Measurements from ENCODE around the gene MTMR12. TPM values are rescaled to one million over a fixed set of nuclear protein-coding genes. Genes with fewer than 3 reads are reported as not detected.
A peak's percentile ranks its signal among the peaks of the same experiment; 100 is the strongest.

The MTMR12 gene
- total and polyA plus RNA-seq, 5 donors from 2014 or later: 12.9 to 27.7 (median 20.5) TPM

- no peaks in the 10 kb centered on the region for H3K9me3 Mint-ChIP-seq
- H3K27me3 Mint-ChIP-seq: no peaks in the 10 kb centered on the region
- H3K36me3 ChIP-seq (ENCODE audit: control insufficient read depth, insufficient read depth, low read length): peaks cover 69% of the 10 kb centered on the region
- H3K9me3 ChIP-seq (ENCODE audit: control insufficient read depth in 2 of 2, low read length in 2 of 2): no peaks in the 10 kb centered on the region
- no peaks in the 10 kb centered on the region for H3K27me3 ChIP-seq (ENCODE audit: control insufficient read depth, insufficient read depth, low read length)
- DNase-seq: no peak
- peaks cover 0 to 8% (median 5%) of the 10 kb centered on the region in 4 donors for H3K4me1 Mint-ChIP-seq
- H3K27ac ChIP-seq (ENCODE audit: insufficient read depth, low read length, poor library complexity, severe bottlenecking): no peak overlapping the region
- H3K36me3 Mint-ChIP-seq: peaks cover 61% of the 10 kb centered on the region
- no peak for ATAC-seq (ENCODE audit: low read depth in 2 of 2)
- no peak overlapping the region for H3K27ac Mint-ChIP-seq
- no peak overlapping the region for H3K4me3 Mint-ChIP-seq
- H3K4me1 ChIP-seq (ENCODE audit: control insufficient read depth, insufficient read depth, low read length, poor library complexity, severe bottlenecking): peaks cover under 1% of the 10 kb centered on the region
- no peak overlapping the region for H3K4me3 ChIP-seq (ENCODE audit: low read depth, low read length)
Measured at GRCh38 chr5:32270946-32271345, 41.8 kb downstream of the MTMR12 start.

DNA sequence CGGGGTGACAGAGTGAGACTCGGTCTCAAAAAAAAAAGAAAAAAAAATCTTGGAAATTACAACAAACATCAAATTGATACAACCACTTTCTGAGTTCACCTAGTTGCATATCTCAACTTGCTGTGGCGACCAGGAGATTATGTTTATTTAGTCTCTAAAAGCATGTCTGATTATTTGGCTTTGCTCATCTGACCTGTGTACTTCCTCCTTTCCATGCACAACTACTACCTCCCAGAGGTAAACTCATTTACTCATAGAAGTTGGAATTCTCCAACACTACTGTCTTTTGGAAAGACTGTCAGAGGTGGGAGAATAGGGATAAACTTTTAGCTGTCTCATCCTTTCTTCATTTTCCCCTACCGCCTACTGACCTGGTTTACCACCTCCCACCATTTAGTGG, 42.6 kb downstream of the MTMR12 start:
- Histone ChIP-seq H3K27ac (ENCODE audit: insufficient read depth, low read length, poor library complexity, severe bottlenecking) (no peak overlapping the region), H3K4me3 (ENCODE audit: low read depth, low read length) (no peak overlapping the region), H3K4me1 (ENCODE audit: control insufficient read depth, insufficient read depth, low read length, poor library complexity, severe bottlenecking) (no peaks in the 10 kb centered on the region), H3K27me3 (ENCODE audit: control insufficient read depth, insufficient read depth, low read length) (no peaks in the 10 kb centered on the region), H3K9me3 (ENCODE audit: control insufficient read depth in 2 of 2, low read length in 2 of 2) (no peaks in the 10 kb centered on the region), H3K36me3 (ENCODE audit: control insufficient read depth, insufficient read depth, low read length) (peaks cover 77% of the 10 kb centered on the region)
- no peak for ATAC-seq (ENCODE audit: low read depth in 2 of 2)
- Mint-ChIP-seq H3K27ac (no peak overlapping the region), H3K9me3 (no peaks in the 10 kb centered on the region), H3K4me3 (peak overlapping the region in 1 of 4 donors; percentile 45), H3K27me3 (no peaks in the 10 kb centered on the region), H3K36me3 (peaks cover 64% of the 10 kb centered on the region), H3K4me1 (peaks cover 0 to 3% (median 1%) of the 10 kb centered on the region in 4 donors)
- DNase-seq: no peak

DNA sequence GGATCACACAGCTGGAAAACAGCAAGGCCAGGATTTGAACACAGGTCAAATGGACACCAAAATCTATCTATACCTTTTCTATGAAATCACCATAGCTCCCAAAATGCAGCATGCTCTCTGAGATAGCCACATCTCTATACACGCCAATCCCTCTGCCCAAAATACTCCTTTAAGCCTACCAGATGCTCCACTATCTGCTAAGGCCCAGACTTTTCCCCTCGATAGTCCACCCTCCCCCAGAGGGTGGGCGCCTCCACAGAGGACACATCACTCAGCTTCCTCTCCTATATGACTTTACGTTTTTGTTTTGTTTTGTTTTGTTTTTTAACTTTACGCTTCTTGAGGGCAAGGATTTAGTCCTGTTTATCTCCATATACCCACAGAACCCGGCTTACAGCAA, 46.8 kb downstream of the MTMR12 start:
- Histone ChIP-seq H3K36me3 (ENCODE audit: control insufficient read depth, insufficient read depth, low read length) (peaks cover 77% of the 10 kb centered on the region), H3K27ac (ENCODE audit: insufficient read depth, low read length, poor library complexity, severe bottlenecking) (no peak overlapping the region), H3K4me1 (ENCODE audit: control insufficient read depth, insufficient read depth, low read length, poor library complexity, severe bottlenecking) (no peaks in the 10 kb centered on the region), H3K27me3 (ENCODE audit: control insufficient read depth, insufficient read depth, low read length) (no peaks in the 10 kb centered on the region), H3K4me3 (ENCODE audit: low read depth, low read length) (no peak overlapping the region), H3K9me3 (ENCODE audit: control insufficient read depth in 2 of 2, low read length in 2 of 2) (no peaks in the 10 kb centered on the region)
- Mint-ChIP-seq H3K4me1 (peaks cover 0 to 7% (median 2%) of the 10 kb centered on the region in 4 donors), H3K36me3 (peaks cover 71% of the 10 kb centered on the region), H3K9me3 (peaks cover 0 to 3% (median 0%) of the 10 kb centered on the region in 7 donors), H3K4me3 (no peak overlapping the region), H3K27me3 (no peaks in the 10 kb centered on the region), H3K27ac (peak overlapping the region in 2 of 3 donors; percentile 5 to 44)
- DNase-seq (no peak), ATAC-seq (ENCODE audit: low read depth in 2 of 2) (no peak)

GRCh38 chr5:32264957-32265572, 47.7 kb downstream of the MTMR12 start:
- H3K4me3 ChIP-seq (ENCODE audit: low read depth, low read length): no peak overlapping the region
- no peaks in the 10 kb centered on the region for H3K27me3 Mint-ChIP-seq
- H3K9me3 Mint-ChIP-seq: peaks cover 0 to 3% (median 0%) of the 10 kb centered on the region in 7 donors
- H3K4me3 Mint-ChIP-seq: no peak overlapping the region
- H3K36me3 Mint-ChIP-seq: peaks cover 68% of the 10 kb centered on the region
- H3K9me3 ChIP-seq (ENCODE audit: control insufficient read depth in 2 of 2, low read length in 2 of 2): no peaks in the 10 kb centered on the region
- no peak for DNase-seq
- peaks cover 0 to 5% (median 2%) of the 10 kb centered on the region in 4 donors for H3K4me1 Mint-ChIP-seq
- H3K27ac Mint-ChIP-seq: no peak overlapping the region
- H3K4me1 ChIP-seq (ENCODE audit: control insufficient read depth, insufficient read depth, low read length, poor library complexity, severe bottlenecking): no peaks in the 10 kb centered on the region
- H3K27me3 ChIP-seq (ENCODE audit: control insufficient read depth, insufficient read depth, low read length): no peaks in the 10 kb centered on the region
- no peak for ATAC-seq (ENCODE audit: low read depth in 2 of 2)
- no peak overlapping the region for H3K27ac ChIP-seq (ENCODE audit: insufficient read depth, low read length, poor library complexity, severe bottlenecking)
- H3K36me3 ChIP-seq (ENCODE audit: control insufficient read depth, insufficient read depth, low read length): peaks cover 75% of the 10 kb centered on the region

GRCh38 chr5:32263684-32264083, 49.1 kb downstream of the MTMR12 start:
- Mint-ChIP-seq H3K4me1 (peaks cover 0 to 5% (median 2%) of the 10 kb centered on the region in 4 donors), H3K36me3 (peaks cover 71% of the 10 kb centered on the region), H3K4me3 (no peak overlapping the region), H3K27ac (no peak overlapping the region), H3K27me3 (no peaks in the 10 kb centered on the region), H3K9me3 (peaks cover 0 to 3% (median 0%) of the 10 kb centered on the region in 7 donors)
- DNase-seq (no peak), ATAC-seq (ENCODE audit: low read depth in 2 of 2) (no peak)
- Histone ChIP-seq H3K36me3 (ENCODE audit: control insufficient read depth, insufficient read depth, low read length) (peaks cover 75% of the 10 kb centered on the region), H3K4me3 (ENCODE audit: low read depth, low read length) (no peak overlapping the region), H3K4me1 (ENCODE audit: control insufficient read depth, insufficient read depth, low read length, poor library complexity, severe bottlenecking) (no peaks in the 10 kb centered on the region), H3K9me3 (ENCODE audit: control insufficient read depth in 2 of 2, low read length in 2 of 2) (no peaks in the 10 kb centered on the region), H3K27me3 (ENCODE audit: control insufficient read depth, insufficient read depth, low read length) (no peaks in the 10 kb centered on the region), H3K27ac (ENCODE audit: insufficient read depth, low read length, poor library complexity, severe bottlenecking) (no peak overlapping the region)

GRCh38 chr5:32261198-32261597, 51.5 kb downstream of the MTMR12 start:
- Mint-ChIP-seq H3K4me3 (no peak overlapping the region), H3K27me3 (no peaks in the 10 kb centered on the region), H3K36me3 (peaks cover 68% of the 10 kb centered on the region), H3K27ac (peak overlapping the region in 2 of 3 donors; percentile 71 to 87), H3K4me1 (peaks cover 0 to 5% (median 2%) of the 10 kb centered on the region in 4 donors), H3K9me3 (peaks cover 0 to 3% (median 0%) of the 10 kb centered on the region in 7 donors)
- DNase-seq (peak in 1 of 3 donors; percentile 24), ATAC-seq (ENCODE audit: low read depth in 2 of 2) (no peak)
- H3K4me3 ChIP-seq (ENCODE audit: low read depth, low read length): no peak overlapping the region
- no peaks in the 10 kb centered on the region for H3K4me1 ChIP-seq (ENCODE audit: control insufficient read depth, insufficient read depth, low read length, poor library complexity, severe bottlenecking)
- H3K9me3 ChIP-seq (ENCODE audit: control insufficient read depth in 2 of 2, low read length in 2 of 2): no peaks in the 10 kb centered on the region
- H3K36me3 ChIP-seq (ENCODE audit: control insufficient read depth, insufficient read depth, low read length): peaks cover 75% of the 10 kb centered on the region
- H3K27ac ChIP-seq (ENCODE audit: insufficient read depth, low read length, poor library complexity, severe bottlenecking): no peak overlapping the region
- H3K27me3 ChIP-seq (ENCODE audit: control insufficient read depth, insufficient read depth, low read length): no peaks in the 10 kb centered on the region

DNA sequence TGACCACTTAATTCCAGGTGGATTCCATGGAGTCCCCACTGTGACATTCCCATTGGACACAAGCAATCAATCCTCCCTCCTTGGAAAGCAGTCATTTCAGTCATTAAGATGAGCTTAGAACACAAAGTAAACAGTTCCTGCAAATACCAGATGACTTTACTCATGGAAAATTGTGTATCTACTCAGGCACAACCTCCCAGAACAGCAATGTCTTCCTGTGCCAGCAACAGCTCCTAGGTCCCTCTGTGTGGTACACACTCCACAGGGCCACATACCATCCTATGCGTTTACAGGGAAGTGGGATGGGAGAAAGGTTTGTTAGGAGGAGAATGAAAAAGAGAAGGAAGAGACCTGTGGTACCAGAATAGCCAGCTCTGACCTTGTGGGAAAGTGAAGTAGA, 53.7 kb downstream of the MTMR12 start:
- Histone ChIP-seq H3K4me1 (ENCODE audit: control insufficient read depth, insufficient read depth, low read length, poor library complexity, severe bottlenecking) (no peaks in the 10 kb centered on the region), H3K9me3 (ENCODE audit: control insufficient read depth in 2 of 2, low read length in 2 of 2) (no peaks in the 10 kb centered on the region), H3K36me3 (ENCODE audit: control insufficient read depth, insufficient read depth, low read length) (peaks cover 71% of the 10 kb centered on the region), H3K4me3 (ENCODE audit: low read depth, low read length) (no peak overlapping the region), H3K27ac (ENCODE audit: insufficient read depth, low read length, poor library complexity, severe bottlenecking) (no peak overlapping the region), H3K27me3 (ENCODE audit: control insufficient read depth, insufficient read depth, low read length) (no peaks in the 10 kb centered on the region)
- ATAC-seq (ENCODE audit: low read depth in 2 of 2) (no peak), DNase-seq (no peak)
- H3K9me3 Mint-ChIP-seq: peaks cover 0 to 3% (median 0%) of the 10 kb centered on the region in 7 donors
- H3K27ac Mint-ChIP-seq: peak overlapping the region; percentile 20 to 84 (median 26)
- peaks cover 67% of the 10 kb centered on the region for H3K36me3 Mint-ChIP-seq
- H3K4me3 Mint-ChIP-seq: no peak overlapping the region
- H3K27me3 Mint-ChIP-seq: no peaks in the 10 kb centered on the region
- H3K4me1 Mint-ChIP-seq: peaks cover 0 to 5% (median 2%) of the 10 kb centered on the region in 4 donors

DNA sequence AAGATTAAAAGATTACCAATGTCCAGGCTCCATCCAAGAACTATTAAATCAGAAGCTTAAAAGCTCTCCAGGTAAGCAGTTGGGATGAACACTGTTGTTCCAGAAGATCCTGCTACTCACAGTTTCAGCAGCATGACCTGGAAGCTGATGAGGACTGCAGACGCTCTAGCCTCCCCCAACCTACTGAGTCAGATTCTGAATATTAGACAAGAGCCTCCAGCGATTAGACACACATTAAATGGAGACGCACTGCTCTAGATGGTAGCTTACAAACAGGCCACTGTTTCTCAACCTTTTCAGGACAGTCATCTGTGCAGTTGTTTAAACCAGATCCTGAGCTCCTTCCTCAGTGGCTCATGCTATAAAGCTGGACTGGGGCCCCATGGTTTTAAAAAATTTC, 54.3 kb downstream of the MTMR12 start:
- Histone ChIP-seq H3K36me3 (ENCODE audit: control insufficient read depth, insufficient read depth, low read length) (peaks cover 71% of the 10 kb centered on the region), H3K9me3 (ENCODE audit: control insufficient read depth in 2 of 2, low read length in 2 of 2) (no peaks in the 10 kb centered on the region), H3K27ac (ENCODE audit: insufficient read depth, low read length, poor library complexity, severe bottlenecking) (no peak overlapping the region), H3K27me3 (ENCODE audit: control insufficient read depth, insufficient read depth, low read length) (no peaks in the 10 kb centered on the region), H3K4me3 (ENCODE audit: low read depth, low read length) (no peak overlapping the region), H3K4me1 (ENCODE audit: control insufficient read depth, insufficient read depth, low read length, poor library complexity, severe bottlenecking) (no peaks in the 10 kb centered on the region)
- no peak for DNase-seq
- peak overlapping the region in 1 of 3 donors; percentile 84 for H3K27ac Mint-ChIP-seq
- H3K4me3 Mint-ChIP-seq: no peak overlapping the region
- H3K4me1 Mint-ChIP-seq: peaks cover 0 to 5% (median 2%) of the 10 kb centered on the region in 4 donors
- no peaks in the 10 kb centered on the region for H3K27me3 Mint-ChIP-seq
- H3K36me3 Mint-ChIP-seq: peaks cover 65% of the 10 kb centered on the region
- peaks cover 0 to 3% (median 0%) of the 10 kb centered on the region in 7 donors for H3K9me3 Mint-ChIP-seq
- no peak for ATAC-seq (ENCODE audit: low read depth in 2 of 2)
